Sciatic nerve (tissue), 2 donors: ENCODE results near the gene PAH. TPM values are rescaled to one million over a fixed set of nuclear protein-coding genes. Genes with fewer than 3 reads are reported as not detected.
A peak's percentile ranks its signal among the peaks of the same experiment; 100 is the strongest.
"Not testable (repeated sequence)": the region's sequence is repeated elsewhere in the genome, so short reads cannot be mapped to it uniquely, and the experiment has no call there.

Experiments used
- ATAC-seq: fragments of 200-7000 bp; cut with Tn5 transposase; one replicate; pipeline ENCODE4 v1.9.1; 2020; ENCODE audit warnings: mild to moderate bottlenecking, moderate library complexity
- DNase-seq: peaks from one replicate; pipeline ENCODE4 v3.0.0-alpha.2; 2020; ENCODE audit warnings: low spot score
- intact Hi-C: fragments of 100-400 bp; cut with DNase I; formaldehyde crosslinking; loops from one replicate; pipeline ENCODE4 v1.14.2; 2022
- total RNA-seq: library from RNA; stranded (reverse); fragmentation: NEBNext Ultra II Directional; extraction: Animal tissue kit (Norgen Biotek cat#: 25700); gene quantifications from one replicate; pipeline ENCODE4 v1.2.1, GENCODE V29; 2021
- donor health status: DM: no; HTN: no; CAD: no.
- donor health status: DM: no; HTN: no; CAD: no.

The PAH gene
- total RNA-seq, 1 donor from 2014 or later = not detected

DNA sequence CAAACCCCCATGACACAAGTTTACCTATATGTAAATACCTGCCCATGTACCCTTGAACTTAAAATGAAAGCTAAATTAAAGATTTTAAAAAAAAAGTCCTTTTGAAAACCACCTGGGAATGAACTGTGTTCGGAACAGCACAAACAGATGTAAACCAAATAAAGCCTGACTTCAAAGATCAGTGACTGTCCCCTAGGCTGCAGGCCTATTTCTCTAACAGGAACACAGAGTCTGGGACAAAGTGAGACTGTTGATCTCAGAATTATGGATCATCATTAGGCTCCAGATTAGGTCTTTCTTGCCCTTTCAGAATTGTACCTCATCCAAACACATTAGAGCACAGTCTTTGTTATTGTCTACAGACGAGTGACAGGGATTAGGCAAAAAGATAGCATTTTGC is 54.6 kb downstream of the PAH start:
- ATAC-seq = no peak
- DNase-seq = no peak
- intact Hi-C loops = no loop called here

DNA sequence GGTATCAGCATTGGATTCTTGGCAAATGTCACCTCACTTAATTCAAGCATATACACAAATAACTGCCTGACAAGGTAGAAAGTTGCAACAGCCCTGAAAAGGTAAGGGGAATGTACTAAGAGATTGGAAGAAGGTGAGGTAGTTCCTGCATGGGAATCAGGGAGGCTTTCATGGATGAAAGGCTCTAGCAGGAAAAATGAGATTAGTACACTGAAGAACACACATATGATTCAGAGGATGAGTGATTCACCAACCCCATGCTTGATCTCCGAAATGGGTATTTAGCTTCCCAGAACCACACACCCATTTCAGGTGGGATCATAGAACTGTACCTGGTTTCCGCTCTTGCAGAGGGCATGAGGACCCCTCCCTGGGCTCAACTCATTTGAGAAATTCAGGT is 65.8 kb downstream of the PAH start:
- no peak for ATAC-seq
- intact Hi-C loops = no loop called here
- no peak for DNase-seq

DNA sequence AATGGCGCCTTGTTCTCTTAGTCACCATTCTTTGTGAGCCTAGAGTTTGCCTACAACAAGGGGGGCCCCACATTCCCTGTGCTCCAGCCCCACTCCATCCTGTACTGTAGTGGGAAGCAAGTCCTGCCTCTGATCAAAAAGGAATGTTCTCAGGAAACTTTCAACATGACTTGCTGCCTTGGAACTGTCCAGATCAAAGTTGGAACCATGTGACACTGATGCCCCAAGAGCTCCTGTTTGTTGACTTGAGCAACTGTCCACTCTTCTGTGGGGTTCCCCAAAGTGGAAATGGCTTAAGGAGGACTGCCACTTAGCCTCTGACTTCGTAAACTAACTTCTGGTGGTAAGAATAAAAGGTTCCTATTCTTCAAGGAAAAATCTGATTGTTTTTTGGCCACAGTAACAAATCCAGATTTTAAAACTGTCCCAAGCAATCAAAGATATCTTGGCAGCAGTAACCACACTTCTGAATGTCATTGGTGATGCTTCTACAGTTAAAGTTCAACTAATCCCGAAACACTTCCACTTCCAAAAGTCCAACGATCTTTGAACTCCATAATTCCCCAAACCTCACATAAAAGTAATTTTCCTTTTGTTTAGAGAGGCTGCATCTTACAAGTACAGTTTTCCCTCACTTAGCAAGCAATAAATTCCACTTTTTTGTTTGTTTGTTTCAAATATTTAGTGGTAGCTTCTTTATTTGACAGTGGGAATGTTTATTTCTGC is 67.2 kb downstream of the PAH start:
- DNase-seq = no peak
- ATAC-seq = no peak
- intact Hi-C loops = no loop called here

DNA sequence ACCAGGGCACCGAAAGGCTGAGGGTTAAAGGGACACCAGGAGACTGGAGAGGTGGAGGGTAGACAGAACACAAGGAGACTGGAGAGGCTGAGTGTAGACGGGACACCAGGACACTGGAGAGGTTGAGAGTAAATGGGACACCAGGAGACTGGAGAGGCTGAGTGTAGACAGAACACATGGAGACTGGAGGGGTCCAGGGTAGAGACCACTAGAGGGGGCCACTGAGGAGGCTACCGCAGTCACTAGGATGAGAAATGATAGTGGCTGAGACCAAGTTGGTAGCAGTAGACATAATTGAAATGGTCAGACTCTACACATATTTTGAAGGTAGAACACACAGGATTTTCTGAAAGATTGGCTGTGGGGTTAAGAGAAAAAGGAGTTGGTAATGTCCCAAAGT is 68.2 kb downstream of the PAH start:
- intact Hi-C loops = no loop called here
- no peak for DNase-seq
- ATAC-seq = no peak

DNA sequence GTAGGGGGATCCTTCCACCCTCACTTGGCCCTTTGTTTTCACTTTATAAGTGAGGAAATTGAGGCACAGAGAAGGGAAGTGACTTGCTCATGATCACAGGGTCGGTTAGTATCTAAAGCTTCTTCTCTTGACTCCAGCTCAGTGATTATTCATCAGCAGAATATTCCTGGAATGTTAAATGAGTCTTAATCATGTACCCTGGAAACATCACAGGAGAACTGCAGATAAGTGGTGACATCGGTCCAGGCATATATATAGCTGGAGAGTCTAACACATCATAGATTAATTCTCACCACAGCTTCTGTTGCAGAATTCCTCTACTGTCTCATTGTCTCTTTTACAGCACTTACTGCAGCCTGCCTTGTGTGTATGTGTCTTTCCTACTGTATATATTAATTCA is 69.9 kb downstream of the PAH start:
- DNase-seq (no peak), ATAC-seq (no peak)
- intact Hi-C loops = no loop called here

DNA sequence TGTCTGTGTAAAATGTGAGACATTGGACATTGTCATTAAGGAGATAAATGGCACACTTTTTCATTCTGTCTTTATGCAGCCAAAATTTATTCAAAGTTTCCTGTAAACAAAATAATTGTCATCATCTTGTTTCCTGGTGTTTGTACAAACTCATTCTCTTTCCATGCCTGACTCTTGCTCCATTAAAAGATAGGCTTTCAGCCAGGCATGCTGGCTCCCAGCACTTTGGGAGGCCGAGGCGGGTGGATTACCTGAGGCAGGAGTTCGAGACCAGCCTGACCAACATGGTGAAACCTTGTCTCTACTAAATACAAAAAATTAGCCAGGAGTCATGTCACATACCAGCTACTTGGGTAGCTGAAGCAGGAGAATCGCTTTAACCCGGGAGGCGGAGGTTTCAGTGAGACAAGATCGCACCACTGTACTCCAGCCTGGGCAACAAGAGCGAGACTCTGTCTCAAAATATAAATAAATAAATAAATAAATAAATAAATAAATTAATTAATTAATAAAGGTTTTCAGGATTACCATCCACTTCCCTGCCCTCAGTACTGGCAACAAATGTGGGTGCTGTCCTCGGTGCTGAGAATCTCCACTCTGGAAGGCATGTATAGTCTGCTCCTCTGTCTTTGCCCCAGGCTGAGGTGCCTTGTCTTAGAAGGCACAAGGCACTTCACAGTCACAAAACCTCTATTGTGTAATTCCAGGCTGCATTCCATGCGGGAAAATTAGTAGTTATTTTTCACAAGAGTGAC is 83.2 kb downstream of the PAH start:
- ATAC-seq (no peak), DNase-seq (no peak)
- intact Hi-C loops = no loop called here

DNA sequence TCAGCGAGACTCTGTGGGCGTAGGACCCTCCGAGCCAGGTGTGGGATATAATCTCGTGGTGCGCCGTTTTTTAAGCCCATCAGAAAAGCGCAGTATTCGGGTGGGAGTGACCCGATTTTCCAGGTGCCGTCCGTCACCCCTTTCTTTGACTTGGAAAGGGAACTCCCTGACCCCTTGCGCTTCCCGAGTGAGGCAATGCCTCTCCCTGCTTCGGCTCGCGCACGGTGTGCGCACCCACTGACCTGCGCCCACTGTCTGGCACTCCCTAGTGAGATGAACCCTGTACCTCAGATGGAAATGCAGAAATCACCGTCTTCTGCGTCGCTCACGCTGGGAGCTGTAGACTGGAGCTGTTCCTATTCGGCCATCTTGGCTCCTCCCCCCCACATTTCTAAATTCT is 84.2 kb downstream of the PAH start:
- ATAC-seq, intact Hi-C loops, DNase-seq: not testable (repeated sequence)

DNA sequence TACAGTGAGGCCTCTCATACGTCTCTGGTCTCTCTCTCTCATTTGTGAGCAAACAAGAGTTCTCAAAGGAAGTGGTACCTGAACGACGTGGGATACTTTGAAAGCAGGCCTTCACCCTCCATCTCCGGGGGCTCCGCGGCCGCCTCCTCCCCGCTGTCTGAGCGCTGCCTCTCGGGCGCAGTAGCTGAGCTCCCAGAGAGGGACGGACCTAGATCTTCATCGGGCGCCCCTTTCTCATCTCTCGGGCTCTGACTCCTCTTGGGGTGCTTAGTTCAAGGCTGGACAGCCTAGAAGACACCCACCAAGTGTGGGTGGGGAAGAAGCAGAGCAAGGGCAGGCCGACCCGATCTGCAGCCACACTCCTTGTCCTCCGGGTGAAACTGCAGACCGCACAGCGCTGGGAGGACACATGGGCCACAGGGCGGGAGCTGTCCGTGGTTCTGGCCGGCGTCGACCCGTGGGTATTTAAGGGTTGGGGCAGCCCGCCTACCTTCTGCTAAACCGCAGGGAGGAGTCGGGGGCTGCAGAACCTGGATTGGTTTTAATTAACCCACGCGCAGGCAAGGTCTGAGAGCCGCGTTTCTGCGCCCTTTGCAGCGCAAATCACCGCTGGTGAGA is 92.7 kb downstream of the PAH start:
- DNase-seq (peak; percentile 69), ATAC-seq (peak; percentile 77)
- intact Hi-C loops = no loop called here

DNA sequence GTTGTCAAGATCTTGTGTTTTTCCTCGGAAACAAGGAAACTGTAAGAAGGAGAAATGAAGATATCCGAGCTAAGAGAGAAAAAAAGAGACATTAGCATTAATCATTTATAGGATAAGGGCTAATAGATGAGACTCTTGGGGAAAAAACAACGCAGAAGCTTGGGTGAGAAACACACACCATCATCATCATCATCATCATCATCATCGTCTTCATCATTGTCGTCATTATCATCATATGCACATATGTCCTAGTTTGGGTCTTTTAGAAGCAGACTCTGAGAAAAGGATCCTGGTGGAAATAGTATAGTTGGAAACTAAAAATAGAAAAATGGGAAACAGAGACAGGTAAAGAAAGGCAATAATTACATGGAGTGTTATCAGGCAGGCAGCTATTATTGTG is 95.9 kb downstream of the PAH start:
- intact Hi-C loops = no loop called here
- no peak for DNase-seq
- no peak for ATAC-seq

DNA sequence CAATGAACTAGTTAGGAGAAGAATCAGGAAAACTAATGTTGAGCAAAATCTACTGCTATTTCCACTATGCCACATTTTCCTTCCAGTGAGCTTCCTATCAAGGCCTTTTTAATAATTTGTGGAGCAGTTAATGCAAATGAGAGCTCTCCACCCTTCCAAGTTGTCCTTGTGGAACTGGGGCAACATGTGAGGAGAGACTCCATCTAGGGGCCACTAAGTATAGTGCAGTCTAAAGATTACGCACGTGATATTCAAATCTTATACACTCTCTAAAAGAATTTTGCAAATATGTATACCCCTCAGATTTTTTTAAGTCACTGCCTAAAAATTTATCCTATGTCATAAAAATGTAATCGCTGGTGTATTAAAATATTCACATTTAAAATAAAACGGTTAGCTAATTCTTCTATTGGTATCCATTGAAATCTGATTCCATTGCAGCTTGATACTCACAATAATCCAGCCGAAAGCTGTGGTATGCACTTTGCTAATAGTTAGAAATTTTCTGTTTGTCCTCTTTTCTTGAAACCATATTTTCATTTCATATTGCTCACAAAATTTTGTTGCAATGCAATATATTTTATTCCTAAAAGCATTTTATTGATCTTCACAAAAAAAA is 100.1 kb downstream of the PAH start:
- peak; percentile 45 for ATAC-seq
- no peak for DNase-seq
- intact Hi-C loops = no loop called here

DNA sequence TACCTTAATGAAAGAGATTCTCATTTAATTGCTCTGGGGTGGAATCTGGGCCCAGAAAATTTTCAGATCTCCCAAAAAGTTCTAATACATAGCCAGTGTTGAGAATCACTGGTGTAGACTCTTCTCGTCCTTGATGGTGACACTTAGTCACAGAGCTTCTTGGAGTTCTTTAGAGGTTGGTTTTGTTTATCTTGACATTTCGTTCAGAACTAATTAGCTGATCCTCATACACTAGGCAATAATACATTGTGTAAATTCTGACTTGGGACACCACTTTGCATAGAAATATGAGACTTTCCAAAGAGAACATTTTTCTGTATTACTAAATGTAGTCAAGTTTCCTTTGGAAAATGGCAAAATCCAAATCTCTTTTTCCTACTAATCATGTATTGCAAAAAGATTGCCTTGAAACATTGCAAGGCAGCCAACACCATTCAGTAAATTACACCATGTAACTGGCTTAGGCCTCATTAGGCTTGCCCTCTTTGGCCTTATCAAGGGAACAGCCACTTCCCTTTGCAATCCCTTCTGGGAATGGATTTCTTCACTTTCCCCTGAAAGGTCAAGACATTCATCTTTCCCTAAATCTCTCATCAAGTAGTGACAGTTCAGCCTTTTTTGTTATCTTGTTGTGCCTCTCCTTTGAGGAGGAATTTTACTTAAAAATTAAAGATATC is 102.2 kb downstream of the PAH start:
- DNase-seq (no peak), ATAC-seq (peak; percentile 92)
- intact Hi-C loops = no loop called here

DNA sequence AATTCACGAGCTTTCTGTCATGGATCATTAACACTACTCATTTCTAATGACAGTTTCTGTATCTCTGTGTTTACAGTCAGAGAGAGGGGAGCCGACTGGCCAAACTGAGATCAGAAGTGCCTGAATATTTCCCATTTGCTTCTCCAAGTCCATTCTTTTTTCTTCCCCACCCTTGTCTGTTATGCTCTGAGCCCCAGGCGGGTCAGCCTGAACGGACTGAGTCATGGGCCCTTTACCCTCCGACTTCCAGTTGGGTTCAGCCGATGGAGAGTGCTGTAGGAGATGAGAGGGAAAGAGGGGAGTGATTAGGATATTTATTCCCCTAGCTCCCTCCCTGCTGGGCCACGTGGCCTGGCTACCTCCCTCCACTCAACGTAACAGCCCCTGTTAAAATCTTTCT is 104.7 kb downstream of the PAH start:
- peak; percentile 47 for ATAC-seq
- intact Hi-C loops = no loop called here
- DNase-seq = no peak

DNA sequence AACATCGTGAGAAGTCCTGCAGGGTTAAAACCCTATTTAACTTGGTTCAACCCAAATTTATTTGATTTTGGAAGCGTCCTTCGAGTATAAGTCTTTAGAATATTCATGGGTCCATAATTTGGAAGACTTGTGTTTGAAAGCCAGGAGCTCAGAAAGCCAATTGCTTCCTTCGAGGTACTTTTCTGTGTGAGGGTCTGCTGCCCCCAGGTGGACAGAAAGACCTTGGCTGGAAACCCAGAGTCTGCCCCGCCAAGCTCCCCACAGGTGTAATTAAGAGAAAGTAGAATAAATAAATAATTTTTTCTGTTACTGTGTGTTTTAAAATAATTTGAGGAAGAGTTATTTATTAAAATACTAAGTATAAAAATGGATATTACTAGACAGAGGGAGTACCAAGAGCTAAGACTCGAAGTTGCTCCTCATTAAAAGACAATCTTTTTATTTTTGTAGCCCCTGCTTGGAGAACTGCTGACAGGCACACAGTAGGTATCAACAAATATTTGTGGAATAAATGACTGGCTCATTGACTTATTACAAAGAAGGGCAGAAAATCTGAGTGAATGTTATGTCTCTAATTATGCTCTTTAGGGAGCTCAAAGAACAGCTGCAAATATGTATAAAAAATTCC is 105.8 kb downstream of the PAH start:
- no peak for ATAC-seq
- peak; percentile 67 for DNase-seq
- intact Hi-C loops = no loop called here

DNA sequence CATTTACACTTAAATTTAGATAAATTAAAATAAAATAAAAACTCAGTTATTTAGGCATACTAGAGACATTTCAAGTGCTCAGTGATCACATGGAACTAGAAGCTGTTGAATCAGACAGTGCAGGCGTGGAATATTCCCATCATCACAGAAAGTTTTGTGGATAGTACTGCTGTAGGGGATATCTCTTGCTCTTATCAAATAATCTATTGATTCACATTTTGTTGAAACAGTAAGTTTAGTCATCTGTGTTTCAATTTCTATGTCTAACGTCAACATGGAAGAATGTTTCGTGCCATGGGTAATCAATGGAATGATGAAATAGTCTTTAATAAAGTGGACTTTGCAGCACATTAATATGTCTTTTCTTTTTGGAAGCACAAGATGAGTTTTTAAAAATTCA is 108.6 kb downstream of the PAH start:
- no peak for ATAC-seq
- no peak for DNase-seq

DNA sequence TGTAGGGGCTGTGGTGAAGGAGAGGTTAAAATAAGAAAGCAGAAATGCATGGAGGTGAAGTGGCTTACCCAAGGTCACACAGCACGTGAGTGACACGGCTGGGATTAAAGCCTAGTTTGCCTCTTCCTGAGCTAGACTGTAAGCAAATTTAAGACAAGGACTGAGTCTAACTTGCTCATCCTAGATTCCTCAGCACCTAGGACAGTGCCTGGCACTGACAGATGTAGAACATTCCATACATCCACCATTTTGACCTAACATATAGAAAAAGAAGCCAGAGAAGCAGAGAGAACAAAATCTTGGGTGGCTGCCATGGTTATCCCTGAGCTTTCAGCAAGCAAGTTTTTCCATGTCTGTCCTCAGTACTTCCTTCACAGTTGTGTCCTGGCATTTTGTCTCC is 110.5 kb downstream of the PAH start:
- intact Hi-C loops = no loop called here
- no peak for DNase-seq
- no peak for ATAC-seq

More for the DNA sequence above, 108.6 kb downstream of the PAH start:
- intact Hi-C loops = no loop called here

DNA sequence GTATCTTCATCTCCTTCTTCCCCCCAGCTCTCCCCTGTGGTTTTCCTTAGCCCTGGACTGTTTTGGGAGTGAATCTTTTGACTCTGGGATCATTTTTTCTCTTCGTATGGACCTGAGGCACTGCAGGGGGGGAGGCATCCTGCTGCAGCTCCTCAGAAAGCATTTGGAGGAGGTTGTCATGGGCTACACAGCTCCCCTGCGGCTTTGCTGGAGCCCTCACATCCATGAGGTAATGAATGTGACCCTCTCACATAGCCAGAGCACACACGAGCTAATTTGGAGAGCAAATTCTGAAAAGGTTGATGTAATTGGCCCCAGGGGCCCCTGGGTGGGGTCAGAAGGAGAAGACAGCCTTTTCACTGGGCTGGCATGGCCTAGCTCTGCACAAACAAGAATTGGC is 110.9 kb downstream of the PAH start:
- ATAC-seq (no peak), DNase-seq (no peak)
- intact Hi-C loops = no loop called here

DNA sequence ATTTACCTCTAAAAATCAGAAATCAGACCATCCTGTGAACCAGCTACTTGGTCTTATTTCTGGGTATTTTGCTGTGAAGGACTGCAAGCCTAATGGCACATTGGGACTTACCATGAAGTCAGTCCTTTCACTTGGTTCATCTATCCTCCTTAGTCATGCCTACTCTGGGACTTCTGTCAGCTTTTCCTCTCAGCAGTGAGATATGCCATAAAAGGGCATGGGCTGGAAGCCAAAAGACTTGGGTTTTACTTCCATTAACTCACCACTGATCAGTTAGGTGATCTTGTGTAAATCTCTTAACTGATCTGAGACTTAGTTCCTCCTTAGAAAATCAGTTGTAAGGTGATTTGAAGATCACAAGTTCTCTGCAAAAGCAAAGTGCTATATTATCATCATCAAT is 116.5 kb downstream of the PAH start:
- intact Hi-C loops = no loop called here
- DNase-seq (no peak), ATAC-seq (no peak)

DNA sequence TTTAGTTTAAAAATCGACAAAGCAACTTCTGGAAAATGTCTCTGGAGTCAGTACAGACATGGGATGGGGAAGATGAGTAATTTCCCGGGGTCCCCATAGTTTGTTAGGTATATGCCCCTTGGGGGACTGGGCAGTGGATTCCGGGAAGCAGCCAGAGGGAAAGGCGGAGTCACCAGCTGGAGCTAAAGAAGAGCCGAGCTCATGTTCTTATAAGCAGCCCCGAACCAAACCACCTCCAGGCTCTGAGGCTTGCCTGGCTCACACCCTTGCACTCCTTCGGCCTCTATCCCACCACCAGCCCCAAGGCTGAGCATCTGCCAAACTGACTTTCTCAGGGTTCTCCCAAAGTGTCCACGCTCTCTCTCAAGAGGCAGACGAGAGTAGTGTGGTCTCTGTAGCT is 117.8 kb downstream of the PAH start:
- intact Hi-C loops = no loop called here
- DNase-seq = no peak
- ATAC-seq = peak; percentile 61

DNA sequence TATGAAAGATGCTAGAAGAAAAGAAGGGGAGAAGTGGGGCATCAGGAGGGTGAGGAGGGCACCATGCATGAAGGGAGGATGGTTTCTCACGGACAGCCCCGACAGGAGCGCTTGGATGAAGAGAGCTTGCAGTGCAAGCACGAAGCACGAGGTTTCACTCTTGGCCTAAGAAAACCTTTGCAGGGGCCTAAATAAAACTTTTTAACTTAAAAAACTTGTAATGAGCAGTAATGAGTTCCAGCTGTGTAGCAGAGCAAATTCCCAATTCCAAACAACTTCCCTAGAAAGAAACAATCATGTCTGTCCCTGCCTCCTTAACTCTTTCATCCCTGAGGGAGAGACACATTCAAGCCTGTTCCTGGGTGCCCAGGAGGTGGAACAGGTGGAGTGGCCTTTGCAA is 119.5 kb downstream of the PAH start:
- no peak for DNase-seq
- intact Hi-C loops = no loop called here
- ATAC-seq = peak; percentile 85
